Memory B cell (primary cell): ENCODE results near the gene CAPN9.
"Not testable (repeated sequence)": the region's sequence is repeated elsewhere in the genome, so short reads cannot be mapped to it uniquely, and the experiment has no call there.

Experiments
- ATAC-seq: fragments of 150-1000 bp; cut with Tn5 transposase; 2 replicates; pipeline ENCODE4 v1.10.0; 2021; ENCODE audit warnings: low read depth, mild to moderate bottlenecking, moderate library complexity
- DNase-seq, 2 donors: peaks; one replicate each; pipeline ENCODE4 v3.0.0; 2022; ENCODE audit warnings: low spot score in 2 of 2
- H3K27ac Mint-ChIP-seq: one replicate; pipeline ENCODE4 v1.8.0; 2022; ENCODE audit warnings: mild to moderate bottlenecking, moderate library complexity, mixed read lengths
- H3K27me3 Mint-ChIP-seq: one replicate; pipeline ENCODE4 v1.8.0; 2022; ENCODE audit warnings: mixed read lengths
- H3K36me3 Mint-ChIP-seq: one replicate; pipeline ENCODE4 v1.8.0; 2022; ENCODE audit warnings: mild to moderate bottlenecking, mixed read lengths
- H3K4me1 Mint-ChIP-seq: one replicate; pipeline ENCODE4 v1.8.0; 2022; ENCODE audit warnings: mixed read lengths
- H3K4me3 Mint-ChIP-seq: one replicate; pipeline ENCODE4 v1.8.0; 2022; ENCODE audit warnings: mild to moderate bottlenecking, moderate library complexity, mixed read lengths
- H3K9me3 Mint-ChIP-seq: one replicate; pipeline ENCODE4 v1.8.0; 2022; ENCODE audit warnings: mixed read lengths

CAPN9 gene

GRCh38 chr1:230747127-230747730, at the start of gene CAPN9:
CAPN9 (plus strand) TSS chr1:230747388; CDS start chr1:230747497, 109 bp downstream.
- Mint-ChIP-seq H3K4me3 (no peak within 1 kb of the TSS), H3K27me3 (peaks cover 8% of the 10 kb centered on the region), H3K27ac (no peak within 1 kb of the TSS), H3K4me1 (peaks cover 17% of the 10 kb centered on the region), H3K9me3 (no peaks in the 10 kb centered on the region), H3K36me3 (no peaks in the 10 kb centered on the region)
- no peak for ATAC-seq
- no peak for DNase-seq

GRCh38 chr1:230698130-230698529, 49.1 kb upstream of the CAPN9 start:
- Mint-ChIP-seq H3K27ac (no peak overlapping the region), H3K9me3 (no peaks in the 10 kb centered on the region), H3K36me3 (peaks cover 4% of the 10 kb centered on the region), H3K4me3 (no peak overlapping the region), H3K4me1 (no peaks in the 10 kb centered on the region), H3K27me3 (no peaks in the 10 kb centered on the region)
- ATAC-seq (no peak), DNase-seq (no peak)

GRCh38 chr1:230698964-230699363, 48.2 kb upstream of the CAPN9 start:
- H3K27ac Mint-ChIP-seq, DNase-seq, H3K27me3 Mint-ChIP-seq, H3K36me3 Mint-ChIP-seq, ATAC-seq, H3K4me3 Mint-ChIP-seq, H3K4me1 Mint-ChIP-seq, H3K9me3 Mint-ChIP-seq: not testable (repeated sequence)

- Mint-ChIP-seq H3K4me3 (no peak overlapping the region), H3K27ac (no peak overlapping the region), H3K36me3 (no peaks in the 10 kb centered on the region), H3K27me3 (peaks cover under 1% of the 10 kb centered on the region), H3K9me3 (peaks cover under 1% of the 10 kb centered on the region), H3K4me1 (no peaks in the 10 kb centered on the region)
- ATAC-seq: no peak
- no peak for DNase-seq
Observed at GRCh38 chr1:230699716-230700115, 47.5 kb upstream of the CAPN9 start.

- Mint-ChIP-seq H3K4me1 (no peaks in the 10 kb centered on the region), H3K4me3 (no peak overlapping the region), H3K27me3 (peaks cover 3% of the 10 kb centered on the region), H3K9me3 (peaks cover 3% of the 10 kb centered on the region), H3K27ac (no peak overlapping the region), H3K36me3 (no peaks in the 10 kb centered on the region)
- ATAC-seq: no peak
- no peak for DNase-seq
Observed at GRCh38 chr1:230700132-230700531, 47.1 kb upstream of the CAPN9 start.

GRCh38 chr1:230701434-230701833, 45.8 kb upstream of the CAPN9 start:
- H3K4me1 Mint-ChIP-seq: no peaks in the 10 kb centered on the region
- H3K27me3 Mint-ChIP-seq: peaks cover 3% of the 10 kb centered on the region
- ATAC-seq (no peak), DNase-seq (no peak)
- no peak overlapping the region for H3K27ac Mint-ChIP-seq
- H3K36me3 Mint-ChIP-seq: no peaks in the 10 kb centered on the region
- H3K9me3 Mint-ChIP-seq: peaks cover 3% of the 10 kb centered on the region
- H3K4me3 Mint-ChIP-seq: no peak overlapping the region

GRCh38 chr1:230701895-230702768, 45.1 kb upstream of the CAPN9 start:
- H3K4me3 Mint-ChIP-seq: no peak overlapping the region
- no peaks in the 10 kb centered on the region for H3K36me3 Mint-ChIP-seq
- H3K4me1 Mint-ChIP-seq: no peaks in the 10 kb centered on the region
- peaks cover 3% of the 10 kb centered on the region for H3K9me3 Mint-ChIP-seq
- DNase-seq (no peak), ATAC-seq (no peak)
- no peak overlapping the region for H3K27ac Mint-ChIP-seq
- peaks cover 3% of the 10 kb centered on the region for H3K27me3 Mint-ChIP-seq

- DNase-seq: no peak
- no peaks in the 10 kb centered on the region for H3K36me3 Mint-ChIP-seq
- peaks cover 3% of the 10 kb centered on the region for H3K27me3 Mint-ChIP-seq
- H3K27ac Mint-ChIP-seq: no peak overlapping the region
- H3K9me3 Mint-ChIP-seq: peaks cover 3% of the 10 kb centered on the region
- ATAC-seq: no peak
- H3K4me3 Mint-ChIP-seq: no peak overlapping the region
- no peaks in the 10 kb centered on the region for H3K4me1 Mint-ChIP-seq
Observed at GRCh38 chr1:230702934-230703678, 44.1 kb upstream of the CAPN9 start.

GRCh38 chr1:230703679-230704385, 43.4 kb upstream of the CAPN9 start:
- H3K9me3 Mint-ChIP-seq: peaks cover 3% of the 10 kb centered on the region
- no peak overlapping the region for H3K27ac Mint-ChIP-seq
- H3K4me1 Mint-ChIP-seq: no peaks in the 10 kb centered on the region
- H3K27me3 Mint-ChIP-seq: peaks cover 8% of the 10 kb centered on the region
- DNase-seq (no peak), ATAC-seq (no peak)
- no peak overlapping the region for H3K4me3 Mint-ChIP-seq
- no peaks in the 10 kb centered on the region for H3K36me3 Mint-ChIP-seq

GRCh38 chr1:230704830-230705229, 42.4 kb upstream of the CAPN9 start:
- peaks cover 10% of the 10 kb centered on the region for H3K27me3 Mint-ChIP-seq
- H3K36me3 Mint-ChIP-seq: no peaks in the 10 kb centered on the region
- DNase-seq (no peak), ATAC-seq (no peak)
- H3K4me1 Mint-ChIP-seq: no peaks in the 10 kb centered on the region
- no peak overlapping the region for H3K27ac Mint-ChIP-seq
- peaks cover 3% of the 10 kb centered on the region for H3K9me3 Mint-ChIP-seq
- H3K4me3 Mint-ChIP-seq: no peak overlapping the region

GRCh38 chr1:230705289-230706019, 41.7 kb upstream of the CAPN9 start:
- Mint-ChIP-seq H3K4me1 (no peaks in the 10 kb centered on the region), H3K36me3 (no peaks in the 10 kb centered on the region), H3K27ac (no peak overlapping the region), H3K9me3 (peaks cover 3% of the 10 kb centered on the region), H3K4me3 (no peak overlapping the region), H3K27me3 (peaks cover 10% of the 10 kb centered on the region)
- ATAC-seq: no peak
- no peak for DNase-seq

- Mint-ChIP-seq H3K36me3 (no peaks in the 10 kb centered on the region), H3K27ac (no peak overlapping the region), H3K4me1 (no peaks in the 10 kb centered on the region), H3K4me3 (no peak overlapping the region), H3K27me3 (peaks cover 11% of the 10 kb centered on the region), H3K9me3 (peaks cover 3% of the 10 kb centered on the region)
- ATAC-seq (no peak), DNase-seq (no peak)
Observed at GRCh38 chr1:230706020-230706699, 41.0 kb upstream of the CAPN9 start.
